ENCODE measurements around the gene NDUFB2. TPM values are rescaled to one million over a fixed set of nuclear protein-coding genes. Genes with fewer than 3 reads are reported as not detected.

Gene NDUFB2
- total RNA-seq, 4 donors from 2014 or later: 69.9 to 284 (median 230) TPM

- Histone ChIP-seq H3K36me3 (peaks cover 0 to 22% (median 7%) of the 10 kb centered on the region in 4 donors), H3K27ac (no peak overlapping the region), H3K9me3 (no peaks in the 10 kb centered on the region), H3K27me3 (no peaks in the 10 kb centered on the region), H3K4me1 (peaks cover 12 to 30% (median 25%) of the 10 kb centered on the region in 4 donors), H3K4me3 (no peak overlapping the region)
- TF ChIP-seq POLR2AphosphoS5 (IDR thresholded peaks at IDR 0.05) (no peak), EP300 (IDR thresholded peaks at IDR 0.05; ENCODE audit: low read depth) (no peak), POLR2A (IDR thresholded peaks at IDR 0.05) (no peak), CTCF (IDR thresholded peaks at IDR 0.05) (no peak)
- in situ Hi-C loops (cut with MboI; ENCODE audit: low pct_ligation_motif_present in 1 of 4, low pct_unique_long_range_greater_than_20kb in 1 of 4, low sequenced_read_pairs in 3 of 4) (loop anchor here (25.0 kb wide), 1 partner anchor 335 kb away; the partner anchor contains the start of gene MRPS33 (in 4 of the 4)), intact Hi-C loops (cut with DNase I; ENCODE audit: low total_unique reads) (no loop called here)
- DNase-seq: no peak
- 78 to 88% methylated on average over 1 to 3 of the region's 3 CpGs for WGBS, 2 donors (ENCODE audit: low coverage in 1 of 2)
These were observed 19.0 kb upstream of the NDUFB2 start for GRCh38 chr7:140677496-140677895.

- intact Hi-C loops (cut with DNase I; ENCODE audit: low total_unique reads): no loop called here
- in situ Hi-C loops (cut with MboI; ENCODE audit: low pct_ligation_motif_present in 1 of 4, low pct_unique_long_range_greater_than_20kb in 1 of 4, low sequenced_read_pairs in 3 of 4): loop anchor here (25.0 kb wide), 1 partner anchor 334 kb away; the partner anchor contains the start of gene MRPS33 (in 4 of the 4)
- no peak for DNase-seq
- Histone ChIP-seq H3K27ac (no peak overlapping the region), H3K9me3 (no peaks in the 10 kb centered on the region), H3K4me1 (peaks cover 12 to 29% (median 24%) of the 10 kb centered on the region in 4 donors), H3K4me3 (no peak overlapping the region), H3K27me3 (no peaks in the 10 kb centered on the region), H3K36me3 (peaks cover 0 to 22% (median 7%) of the 10 kb centered on the region in 4 donors)
- no peak for TF ChIP-seq POLR2AphosphoS5 (IDR thresholded peaks at IDR 0.05)
- no peak for TF ChIP-seq CTCF (IDR thresholded peaks at IDR 0.05)
- TF ChIP-seq POLR2A (IDR thresholded peaks at IDR 0.05): no peak
- no peak for TF ChIP-seq EP300 (IDR thresholded peaks at IDR 0.05; ENCODE audit: low read depth)
- WGBS, 2 donors (ENCODE audit: low coverage in 1 of 2): 94 to 96% methylated on average over 15 to 20 of the region's 20 CpGs
These were observed 18.3 kb upstream of the NDUFB2 start for GRCh38 chr7:140678081-140678815.

GRCh38 chr7:140678816-140679130, 17.7 kb upstream of the NDUFB2 start:
- no peak overlapping the region for H3K4me3 ChIP-seq
- no peaks in the 10 kb centered on the region for H3K27me3 ChIP-seq
- intact Hi-C loops (cut with DNase I; ENCODE audit: low total_unique reads): no loop called here
- peaks cover 0 to 22% (median 7%) of the 10 kb centered on the region in 4 donors for H3K36me3 ChIP-seq
- TF ChIP-seq EP300 (IDR thresholded peaks at IDR 0.05; ENCODE audit: low read depth) (no peak), CTCF (IDR thresholded peaks at IDR 0.05) (no peak), POLR2A (IDR thresholded peaks at IDR 0.05) (no peak), POLR2AphosphoS5 (IDR thresholded peaks at IDR 0.05) (no peak)
- DNase-seq: no peak
- WGBS, 2 donors (ENCODE audit: low coverage in 1 of 2): 94% methylated on average over 7 of the region's 7 CpGs; no CpG with 5 or more reads in 1 of the 2 donors
- in situ Hi-C loops (cut with MboI; ENCODE audit: low pct_ligation_motif_present in 1 of 4, low pct_unique_long_range_greater_than_20kb in 1 of 4, low sequenced_read_pairs in 3 of 4): loop anchor here (25.0 kb wide), 1 partner anchor 334 kb away; the partner anchor contains the start of gene MRPS33 (in 4 of the 4)
- no peaks in the 10 kb centered on the region for H3K9me3 ChIP-seq
- H3K4me1 ChIP-seq: peaks cover 12 to 25% (median 21%) of the 10 kb centered on the region in 4 donors
- H3K27ac ChIP-seq: no peak overlapping the region

- TF ChIP-seq EP300 (IDR thresholded peaks at IDR 0.05; ENCODE audit: low read depth) (no peak), POLR2A (IDR thresholded peaks at IDR 0.05) (no peak), CTCF (IDR thresholded peaks at IDR 0.05) (no peak), POLR2AphosphoS5 (IDR thresholded peaks at IDR 0.05) (no peak)
- WGBS, 2 donors (ENCODE audit: low coverage in 1 of 2): 91 to 92% methylated on average over 4 to 9 of the region's 9 CpGs
- Histone ChIP-seq H3K4me3 (no peak overlapping the region), H3K27ac (no peak overlapping the region), H3K36me3 (peaks cover 0 to 22% (median 7%) of the 10 kb centered on the region in 4 donors), H3K4me1 (peaks cover 12 to 21% (median 17%) of the 10 kb centered on the region in 4 donors), H3K27me3 (no peaks in the 10 kb centered on the region), H3K9me3 (no peaks in the 10 kb centered on the region)
- intact Hi-C loops (cut with DNase I; ENCODE audit: low total_unique reads): no loop called here
- no peak for DNase-seq
- in situ Hi-C loops (cut with MboI; ENCODE audit: low pct_ligation_motif_present in 1 of 4, low pct_unique_long_range_greater_than_20kb in 1 of 4, low sequenced_read_pairs in 3 of 4): loop anchor here (25.0 kb wide), 1 partner anchor 333 kb away; the partner anchor contains the start of gene MRPS33 (in 4 of the 4)
These were observed 17.3 kb upstream of the NDUFB2 start for GRCh38 chr7:140679186-140679585.

Data from transverse colon (tissue), 4 donors.